ENCODE measurements around the gene ADRA2B.
"Not testable (repeated sequence)": the region's sequence is repeated elsewhere in the genome, so short reads cannot be mapped to it uniquely, and the experiment has no call there.

The ADRA2B gene

GRCh38 chr2:96089356-96090195 lies 26.8 kb downstream of the ADRA2B start:
- peak in 1 of 2 donors; percentile 6 for DNase-seq (ENCODE audit: low spot score in 2 of 2)
- no peaks in the 10 kb centered on the region for H3K4me1 Mint-ChIP-seq
- H3K4me3 Mint-ChIP-seq, result no peak overlapping the region
- no peaks in the 10 kb centered on the region for H3K9me3 Mint-ChIP-seq
- peaks cover 16% of the 10 kb centered on the region for H3K27me3 Mint-ChIP-seq
- peaks cover 1% of the 10 kb centered on the region for H3K36me3 Mint-ChIP-seq (ENCODE audit: insufficient read depth)
- no peak overlapping the region for H3K27ac Mint-ChIP-seq (ENCODE audit: low read depth)
- ATAC-seq (replicated peaks; ENCODE audit: extremely low read depth, poor library complexity, severe bottlenecking), result no peak

GRCh38 chr2:96088340-96089335 lies 27.7 kb downstream of the ADRA2B start:
- no peak for ATAC-seq (replicated peaks; ENCODE audit: extremely low read depth, poor library complexity, severe bottlenecking)
- Mint-ChIP-seq H3K27ac (ENCODE audit: low read depth) (no peak overlapping the region), H3K9me3 (no peaks in the 10 kb centered on the region), H3K4me3 (no peak overlapping the region), H3K36me3 (ENCODE audit: insufficient read depth) (peaks cover 1% of the 10 kb centered on the region), H3K4me1 (no peaks in the 10 kb centered on the region), H3K27me3 (peaks cover 26% of the 10 kb centered on the region)
- DNase-seq (ENCODE audit: low spot score in 2 of 2), result peak in 1 of 2 donors; percentile 8

- H3K36me3 Mint-ChIP-seq (ENCODE audit: insufficient read depth), result no peaks in the 10 kb centered on the region
- no peaks in the 10 kb centered on the region for H3K9me3 Mint-ChIP-seq
- no peak overlapping the region for H3K27ac Mint-ChIP-seq (ENCODE audit: low read depth)
- no peak for DNase-seq (ENCODE audit: low spot score in 2 of 2)
- H3K4me1 Mint-ChIP-seq, result no peaks in the 10 kb centered on the region
- H3K27me3 Mint-ChIP-seq, result peaks cover 24% of the 10 kb centered on the region
- no peak for ATAC-seq (replicated peaks; ENCODE audit: extremely low read depth, poor library complexity, severe bottlenecking)
- no peak overlapping the region for H3K4me3 Mint-ChIP-seq
Observed at GRCh38 chr2:96087130-96087529, 29.2 kb downstream of the ADRA2B start.

GRCh38 chr2:96085541-96086355 lies 30.6 kb downstream of the ADRA2B start:
- H3K4me1 Mint-ChIP-seq, result no peaks in the 10 kb centered on the region
- DNase-seq (ENCODE audit: low spot score in 2 of 2) (peak in 1 of 2 donors; percentile 11), ATAC-seq (replicated peaks; ENCODE audit: extremely low read depth, poor library complexity, severe bottlenecking) (no peak)
- no peak overlapping the region for H3K4me3 Mint-ChIP-seq
- H3K27ac Mint-ChIP-seq (ENCODE audit: low read depth), result no peak overlapping the region
- H3K36me3 Mint-ChIP-seq (ENCODE audit: insufficient read depth), result no peaks in the 10 kb centered on the region
- no peaks in the 10 kb centered on the region for H3K9me3 Mint-ChIP-seq
- peaks cover 19% of the 10 kb centered on the region for H3K27me3 Mint-ChIP-seq

GRCh38 chr2:96084858-96085518 lies 31.4 kb downstream of the ADRA2B start:
- not testable (repeated sequence) for ATAC-seq (replicated peaks; ENCODE audit: extremely low read depth, poor library complexity, severe bottlenecking); H3K4me3 Mint-ChIP-seq; H3K36me3 Mint-ChIP-seq (ENCODE audit: insufficient read depth); H3K27ac Mint-ChIP-seq (ENCODE audit: low read depth); H3K4me1 Mint-ChIP-seq; H3K9me3 Mint-ChIP-seq
- DNase-seq (ENCODE audit: low spot score in 2 of 2), result peak in 1 of 2 donors; percentile 2
- H3K27me3 Mint-ChIP-seq, result peaks cover 19% of the 10 kb centered on the region

GRCh38 chr2:96083989-96084857 lies 32.1 kb downstream of the ADRA2B start:
- Mint-ChIP-seq H3K27me3 (peaks cover 19% of the 10 kb centered on the region), H3K27ac (ENCODE audit: low read depth) (no peak overlapping the region), H3K36me3 (ENCODE audit: insufficient read depth) (no peaks in the 10 kb centered on the region), H3K4me3 (no peak overlapping the region), H3K9me3 (no peaks in the 10 kb centered on the region), H3K4me1 (no peaks in the 10 kb centered on the region)
- ATAC-seq (replicated peaks; ENCODE audit: extremely low read depth, poor library complexity, severe bottlenecking) (no peak), DNase-seq (ENCODE audit: low spot score in 2 of 2) (peak in 1 of 2 donors; percentile 11)

- Mint-ChIP-seq H3K36me3 (ENCODE audit: insufficient read depth) (no peaks in the 10 kb centered on the region), H3K4me1 (no peaks in the 10 kb centered on the region), H3K9me3 (no peaks in the 10 kb centered on the region), H3K27ac (ENCODE audit: low read depth) (no peak overlapping the region), H3K27me3 (peaks cover 19% of the 10 kb centered on the region), H3K4me3 (no peak overlapping the region)
- ATAC-seq (replicated peaks; ENCODE audit: extremely low read depth, poor library complexity, severe bottlenecking) (no peak), DNase-seq (ENCODE audit: low spot score in 2 of 2) (peak in 1 of 2 donors; percentile 4)
Observed at GRCh38 chr2:96083064-96083939, 33.1 kb downstream of the ADRA2B start.

- no peak for ATAC-seq (replicated peaks; ENCODE audit: extremely low read depth, poor library complexity, severe bottlenecking)
- Mint-ChIP-seq H3K4me1 (no peaks in the 10 kb centered on the region), H3K4me3 (no peak overlapping the region), H3K27me3 (peaks cover 19% of the 10 kb centered on the region), H3K9me3 (no peaks in the 10 kb centered on the region), H3K36me3 (ENCODE audit: insufficient read depth) (no peaks in the 10 kb centered on the region), H3K27ac (ENCODE audit: low read depth) (no peak overlapping the region)
- DNase-seq (ENCODE audit: low spot score in 2 of 2), result no peak
Observed at GRCh38 chr2:96082211-96083063, 33.9 kb downstream of the ADRA2B start.

GRCh38 chr2:96081042-96081441 lies 35.3 kb downstream of the ADRA2B start:
- Mint-ChIP-seq H3K27ac (ENCODE audit: low read depth) (no peak overlapping the region), H3K4me3 (no peak overlapping the region), H3K27me3 (peaks cover 19% of the 10 kb centered on the region), H3K4me1 (no peaks in the 10 kb centered on the region), H3K9me3 (peaks cover 2% of the 10 kb centered on the region), H3K36me3 (ENCODE audit: insufficient read depth) (no peaks in the 10 kb centered on the region)
- no peak for DNase-seq (ENCODE audit: low spot score in 2 of 2)
- ATAC-seq (replicated peaks; ENCODE audit: extremely low read depth, poor library complexity, severe bottlenecking), result no peak
